ENCODE results near the gene NEB. TPM values are rescaled to one million over a fixed set of nuclear protein-coding genes. Genes with fewer than 3 reads are reported as not detected.

NEB gene
- total RNA-seq, 1 donor from 2014 or later, result under 0.01 TPM

- H3K4me3 ChIP-seq (ENCODE audit: low read depth, low read length), result no peak overlapping the region
- DNase-seq (ENCODE audit: low read depth), result peak; percentile 67
- TF ChIP-seq CTCF (conservative IDR thresholded peaks at IDR 0.05; ENCODE audit: low read depth, low read length), result no peak
Measured at GRCh38 chr2:151630372-151630771, 103.9 kb downstream of the NEB start.

DNA sequence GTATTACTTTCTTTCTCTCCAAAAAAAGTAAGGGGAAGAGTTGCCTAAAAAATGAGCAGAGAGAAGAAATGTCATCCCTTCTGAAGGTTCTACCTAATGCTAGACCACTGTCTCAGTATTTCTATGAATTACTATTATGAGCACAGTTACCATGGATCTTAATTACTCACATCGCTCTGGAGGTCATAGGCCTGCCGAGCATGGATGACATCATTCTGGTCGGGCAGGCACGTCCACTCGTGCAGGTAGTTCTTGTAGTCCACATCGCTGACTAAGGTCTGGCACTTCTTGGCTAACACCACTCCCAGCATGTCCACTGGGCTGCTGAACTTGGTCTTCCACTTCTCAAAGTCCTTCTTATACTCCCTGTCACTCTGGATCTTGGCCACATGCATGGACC lies 106.9 kb downstream of the NEB start:
- no peak overlapping the region for H3K4me3 ChIP-seq (ENCODE audit: low read depth, low read length)
- DNase-seq (ENCODE audit: low read depth), result no peak
- no peak for TF ChIP-seq CTCF (conservative IDR thresholded peaks at IDR 0.05; ENCODE audit: low read depth, low read length)

DNA sequence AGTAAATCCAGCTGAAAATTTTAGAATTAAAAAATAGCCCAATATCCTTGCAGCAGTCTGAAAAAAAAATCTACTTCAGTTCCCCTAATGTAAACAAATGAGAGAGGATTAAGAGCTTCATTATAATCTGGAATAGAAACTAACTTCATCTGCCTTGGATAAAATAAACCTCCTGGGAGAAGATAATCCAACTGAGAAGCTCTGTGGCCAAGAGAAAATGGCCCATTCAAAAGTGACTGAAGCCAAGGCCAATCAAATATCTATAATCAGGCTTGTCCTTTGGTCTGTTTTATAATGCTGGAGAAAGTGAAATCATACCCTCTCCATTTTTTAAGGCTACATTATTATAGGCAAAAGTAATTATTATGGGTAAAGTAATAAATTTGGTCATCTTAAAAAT lies 110.0 kb downstream of the NEB start:
- no peak for DNase-seq (ENCODE audit: low read depth)
- TF ChIP-seq CTCF (conservative IDR thresholded peaks at IDR 0.05; ENCODE audit: low read depth, low read length), result no peak

DNA sequence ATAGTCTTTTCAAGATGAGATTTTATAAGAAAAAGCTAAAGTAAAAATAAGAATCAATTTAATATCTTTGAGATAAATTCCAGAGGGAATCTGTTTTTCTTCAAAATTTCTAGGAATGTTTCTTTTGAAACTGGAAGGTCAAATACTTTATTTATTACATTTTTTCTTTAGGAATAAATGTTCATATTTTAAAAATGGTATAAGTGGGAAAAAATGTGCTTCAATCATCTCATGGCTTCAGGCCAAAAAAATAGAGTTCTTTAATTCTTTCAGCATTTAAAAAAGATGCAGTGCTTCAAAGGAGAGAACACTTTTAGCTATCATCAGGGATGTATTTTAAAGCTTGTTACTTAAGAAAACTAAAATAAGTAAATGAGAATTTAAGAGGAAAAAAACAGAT lies 110.6 kb downstream of the NEB start:
- DNase-seq (ENCODE audit: low read depth), result no peak
- H3K4me3 ChIP-seq (ENCODE audit: low read depth, low read length), result no peak overlapping the region
- no peak for TF ChIP-seq CTCF (conservative IDR thresholded peaks at IDR 0.05; ENCODE audit: low read depth, low read length)

More for the DNA sequence above, 110.0 kb downstream of the NEB start:
- H3K4me3 ChIP-seq (ENCODE audit: low read depth, low read length), result no peak overlapping the region

DNA sequence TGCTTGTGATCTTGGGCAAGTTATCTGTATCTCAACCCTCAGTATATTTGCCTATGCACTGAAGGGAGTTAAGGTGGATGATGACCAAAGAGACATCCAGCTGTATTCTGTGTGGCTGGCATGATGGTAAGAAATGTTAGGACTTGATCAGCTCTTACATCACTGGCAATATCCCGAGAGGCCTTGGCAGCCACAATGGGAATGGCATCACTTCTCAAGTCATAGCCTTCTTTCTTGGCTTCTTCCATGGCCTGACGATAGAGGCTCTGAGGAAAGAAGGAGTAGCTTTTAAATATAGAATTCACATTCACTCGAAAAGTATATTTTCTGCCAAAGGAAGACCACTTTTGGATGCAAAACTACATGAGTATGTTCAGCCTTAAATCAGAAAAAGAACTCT lies 113.5 kb downstream of the NEB start:
- DNase-seq (ENCODE audit: low read depth), result no peak
- no peak for TF ChIP-seq CTCF (conservative IDR thresholded peaks at IDR 0.05; ENCODE audit: low read depth, low read length)
- no peak overlapping the region for H3K4me3 ChIP-seq (ENCODE audit: low read depth, low read length)

DNA sequence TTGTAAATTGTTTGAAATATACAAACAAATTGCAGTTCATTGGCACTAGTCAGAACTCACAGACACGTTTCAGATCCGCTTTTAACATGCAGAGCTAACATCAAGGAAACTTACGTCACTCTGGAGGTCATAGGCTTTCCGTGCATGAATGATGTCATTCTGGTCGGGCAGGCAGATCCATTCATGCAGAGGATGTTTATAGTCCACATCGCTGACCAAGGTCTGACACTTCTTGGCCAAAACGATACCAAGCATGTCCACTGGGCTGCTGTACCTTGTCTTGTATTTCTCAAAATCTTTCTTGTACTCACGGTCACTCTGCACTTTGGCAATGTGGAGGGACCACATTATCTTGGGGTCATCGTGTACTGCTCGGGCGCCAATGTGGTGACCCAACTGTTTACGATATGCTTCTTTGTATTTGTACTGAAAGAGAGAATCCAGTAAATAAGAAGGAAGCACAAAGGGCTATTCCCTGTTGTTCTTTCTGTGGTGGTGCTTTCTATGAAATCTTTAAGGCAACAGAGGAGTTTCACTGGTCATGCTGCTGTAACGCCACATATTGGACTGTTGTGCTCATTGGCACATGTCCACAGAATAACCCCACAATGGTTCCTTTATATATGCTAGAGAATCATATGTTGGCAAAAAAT lies 114.8 kb downstream of the NEB start:
- peak; percentile 43 for TF ChIP-seq CTCF (conservative IDR thresholded peaks at IDR 0.05; ENCODE audit: low read depth, low read length)
- no peak overlapping the region for H3K4me3 ChIP-seq (ENCODE audit: low read depth, low read length)
- DNase-seq (ENCODE audit: low read depth), result peak; percentile 92

GRCh38 chr2:151616760-151617339 lies 117.4 kb downstream of the NEB start:
- TF ChIP-seq CTCF (conservative IDR thresholded peaks at IDR 0.05; ENCODE audit: low read depth, low read length), result peak; percentile 13
- H3K4me3 ChIP-seq (ENCODE audit: low read depth, low read length), result no peak overlapping the region
- DNase-seq (ENCODE audit: low read depth), result no peak
